A673 (cell line): ENCODE data around the gene P2RY14. TPM values are rescaled to one million over a fixed set of nuclear protein-coding genes. Genes with fewer than 3 reads are reported as not detected.

Source experiments
- BruUV-seq: library from RNA; stranded (reverse); fragments of 400-500 nt; replicated peaks from 2 replicates; lab custom pipeline; 2021; lab: Mats Ljungman, UMichigan
- CTCF ChIA-PET: fragments of 300-600 bp; sonication (Branson Sonifier 250); formaldehyde crosslinking; loops from one replicate; lab custom pipeline; 2022; ENCODE audit warnings: antibody characterized with exemption; lab: Charles Lee
- POLR2A ChIA-PET: fragments of 300-600 bp; sonication (Branson Sonifier 250); formaldehyde crosslinking; loops from one replicate; lab custom pipeline; 2022; ENCODE audit warnings: antibody characterized with exemption; ENCODE audit not compliant: low non-redundant PET; lab: Charles Lee
- DNase-seq: peaks from one replicate; pipeline ENCODE4 v3.0.0-alpha.2; 2015; ENCODE audit warnings: low spot score
- H3K27ac ChIP-seq: fragments of 200-600 bp; sonication (generic); 2 replicates; pipeline ENCODE4 v1.5.1; 2016; ENCODE audit warnings: mixed run types, low read depth, mild to moderate bottlenecking, mixed read lengths, antibody characterized with exemption, low read length; ENCODE audit not compliant: poor library complexity, severe bottlenecking
- H3K27me3 ChIP-seq: fragments of 200-600 bp; sonication (generic); replicated peaks from 2 replicates; pipeline ENCODE4 v1.6.1; 2017; ENCODE audit warnings: mixed run types, low read depth, mild to moderate bottlenecking, mixed read lengths, antibody characterized with exemption, low read length; ENCODE audit not compliant: insufficient read depth, poor library complexity
- H3K36me3 ChIP-seq: fragments of 200-600 bp; sonication (generic); 2 replicates; pipeline ENCODE4 v1.6.1; 2016; ENCODE audit warnings: mixed run types, mild to moderate bottlenecking, mixed read lengths, antibody characterized with exemption, low read length; ENCODE audit not compliant: insufficient read depth, poor library complexity, severe bottlenecking
- H3K4me1 ChIP-seq: fragments of 200-600 bp; sonication (generic); 2 replicates; pipeline ENCODE4 v1.6.1; 2017; ENCODE audit warnings: mixed run types, mild to moderate bottlenecking, mixed read lengths, antibody characterized with exemption, low read length; ENCODE audit not compliant: insufficient read depth, poor library complexity, severe bottlenecking
- H3K4me3 ChIP-seq: fragments of 200-600 bp; sonication (generic); 2 replicates; pipeline ENCODE4 v1.5.1; 2016; ENCODE audit warnings: low read depth, mixed run types, mild to moderate bottlenecking, mixed read lengths, low read length; ENCODE audit not compliant: poor library complexity, severe bottlenecking
- H3K9me3 ChIP-seq: fragments of 200-600 bp; sonication (generic); 2 replicates; pipeline ENCODE4 v1.6.1; 2016; ENCODE audit warnings: mixed run types, low read depth, mild to moderate bottlenecking, mixed read lengths, antibody characterized with exemption, low read length; ENCODE audit not compliant: poor library complexity, severe bottlenecking
- CTCF ChIP-seq: fragments of 300-800, 200-600 bp; sonication (generic); conservative IDR thresholded peaks from 2 replicates; pipeline ENCODE4 v1.5.1; 2017; ENCODE audit warnings: low read depth, mild to moderate bottlenecking, antibody characterized with exemption, low read length, moderate library complexity, mixed read lengths
- EZH2 ChIP-seq: fragments of 200-600 bp; sonication (generic); IDR thresholded peaks from 2 replicates; pipeline ENCODE4 v1.6.1; 2017; ENCODE audit warnings: borderline replicate concordance, low read depth, mild to moderate bottlenecking, mixed read lengths, antibody characterized with exemption, low read length; ENCODE audit not compliant: poor library complexity, severe bottlenecking
- intact Hi-C: fragments of 100-400 bp; cut with micrococcal nuclease; formaldehyde crosslinking; loops from one replicate; pipeline ENCODE4 v1.10.0; 2022; ENCODE audit not compliant: unreplicated experiment
- total RNA-seq: library from RNA; stranded (reverse); gene quantifications from 2 replicates; pipeline ENCODE4 v1.2.3, GENCODE V29; 2021

P2RY14 gene
- total RNA-seq, 1 experiment from 2014 or later = not detected

GRCh38 chr3:151183265-151183671, 95.1 kb downstream of the P2RY14 start:
- POLR2A ChIA-PET = no interaction called here
- Histone ChIP-seq H3K9me3 (no peaks in the 10 kb centered on the region), H3K4me3 (no peak overlapping the region), H3K27ac (no peak overlapping the region), H3K4me1 (no peaks in the 10 kb centered on the region), H3K36me3 (no peaks in the 10 kb centered on the region), H3K27me3 (no peaks in the 10 kb centered on the region)
- intact Hi-C loops = no loop called here
- TF ChIP-seq CTCF (no peak), EZH2 (no peak)
- BruUV-seq = no TSS peak
- CTCF ChIA-PET = no interaction called here
- no peak for DNase-seq

- no peak for DNase-seq
- intact Hi-C loops = no loop called here
- no peak for TF ChIP-seq EZH2
- TF ChIP-seq CTCF = no peak
- ChIA-PET POLR2A (no interaction called here), CTCF (no interaction called here)
- H3K36me3 ChIP-seq = no peaks in the 10 kb centered on the region
- H3K4me1 ChIP-seq = no peaks in the 10 kb centered on the region
- BruUV-seq = no TSS peak
- H3K9me3 ChIP-seq = no peaks in the 10 kb centered on the region
- no peaks in the 10 kb centered on the region for H3K27me3 ChIP-seq
- no peak overlapping the region for H3K4me3 ChIP-seq
- no peak overlapping the region for H3K27ac ChIP-seq
Observed at GRCh38 chr3:151182349-151183079, 95.8 kb downstream of the P2RY14 start.

DNA sequence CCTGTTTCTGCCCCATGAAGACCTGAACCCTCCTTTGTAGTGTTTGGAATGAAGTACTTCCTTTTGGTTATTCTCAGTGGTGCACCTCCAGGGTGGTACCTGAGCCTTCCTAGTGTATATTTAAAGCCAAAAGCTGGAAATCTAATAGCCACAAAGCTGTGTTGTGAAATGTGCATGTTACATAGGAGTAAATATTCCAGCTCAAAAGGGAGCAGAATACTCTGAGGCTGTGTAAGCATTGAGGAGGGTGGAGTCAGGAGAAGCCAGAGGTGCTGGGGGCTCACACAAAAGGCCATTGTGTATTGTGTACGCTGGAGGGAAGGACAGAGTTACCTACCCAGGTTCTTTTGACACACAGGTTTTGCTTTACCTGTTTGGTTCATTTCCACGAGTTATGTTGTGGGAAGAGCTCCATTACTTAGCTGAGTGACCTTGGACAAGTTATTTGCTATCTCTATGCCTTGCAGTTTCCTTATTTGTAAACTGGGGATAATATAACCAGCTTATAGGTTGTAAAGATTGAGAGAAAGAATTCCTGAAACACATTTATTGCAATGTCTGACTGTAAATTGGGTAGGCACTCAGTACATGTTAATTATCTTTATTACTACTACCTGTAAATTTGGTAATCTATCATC, 100.0 kb downstream of the P2RY14 start:
- H3K36me3 ChIP-seq = no peaks in the 10 kb centered on the region
- no peak overlapping the region for H3K4me3 ChIP-seq
- no peak for DNase-seq
- CTCF ChIA-PET = interaction anchor here (0.6 to 1.0 kb wide), 2 partner anchors 10 to 149 kb away, joined by 3 to 9 read pairs; no protein-coding TSS in a partner anchor
- TF ChIP-seq EZH2 (no peak), CTCF (no peak)
- no peaks in the 10 kb centered on the region for H3K9me3 ChIP-seq
- H3K4me1 ChIP-seq = no peaks in the 10 kb centered on the region
- intact Hi-C loops = no loop called here
- POLR2A ChIA-PET = no interaction called here
- no TSS peak for BruUV-seq
- no peak overlapping the region for H3K27ac ChIP-seq
- no peaks in the 10 kb centered on the region for H3K27me3 ChIP-seq
